ENCODE results near the gene KAZN.

The KAZN gene

DNA sequence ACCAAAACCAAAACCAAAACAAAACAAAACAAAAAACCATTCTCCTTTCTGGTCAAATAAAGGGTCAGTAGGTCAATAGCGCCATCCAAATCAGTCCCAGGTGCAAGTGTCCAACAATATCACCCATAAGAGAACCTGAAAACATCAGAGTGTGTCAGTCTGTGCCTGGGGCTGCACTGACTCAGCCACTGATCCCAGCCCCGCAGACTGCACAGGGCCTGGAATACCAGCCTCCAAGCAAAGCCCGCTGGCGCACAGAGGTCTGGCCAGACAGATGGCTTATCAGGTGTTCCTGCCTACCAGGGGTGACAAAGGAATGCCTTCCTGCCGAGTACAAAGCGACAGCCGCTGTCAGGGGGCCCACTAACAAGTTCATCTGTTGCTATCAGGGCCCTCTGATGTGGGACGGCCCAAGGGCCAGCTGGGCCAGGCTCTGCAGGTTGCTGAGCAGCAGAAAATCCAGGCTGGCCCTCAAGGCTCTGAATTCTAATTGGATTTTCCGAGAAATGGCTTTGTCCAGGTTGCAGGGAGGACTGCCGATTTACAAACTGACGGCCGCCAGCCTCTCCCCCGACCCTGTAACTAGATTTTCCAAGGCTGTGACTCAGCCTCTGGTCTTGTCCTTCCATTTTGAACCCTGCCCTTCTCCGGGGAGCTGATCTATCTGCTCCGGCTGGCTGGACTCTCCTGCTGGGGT, 541.3 kb downstream of the KAZN start:
- no peak for DNase-seq (ENCODE audit: low read depth, low spot score)

DNA sequence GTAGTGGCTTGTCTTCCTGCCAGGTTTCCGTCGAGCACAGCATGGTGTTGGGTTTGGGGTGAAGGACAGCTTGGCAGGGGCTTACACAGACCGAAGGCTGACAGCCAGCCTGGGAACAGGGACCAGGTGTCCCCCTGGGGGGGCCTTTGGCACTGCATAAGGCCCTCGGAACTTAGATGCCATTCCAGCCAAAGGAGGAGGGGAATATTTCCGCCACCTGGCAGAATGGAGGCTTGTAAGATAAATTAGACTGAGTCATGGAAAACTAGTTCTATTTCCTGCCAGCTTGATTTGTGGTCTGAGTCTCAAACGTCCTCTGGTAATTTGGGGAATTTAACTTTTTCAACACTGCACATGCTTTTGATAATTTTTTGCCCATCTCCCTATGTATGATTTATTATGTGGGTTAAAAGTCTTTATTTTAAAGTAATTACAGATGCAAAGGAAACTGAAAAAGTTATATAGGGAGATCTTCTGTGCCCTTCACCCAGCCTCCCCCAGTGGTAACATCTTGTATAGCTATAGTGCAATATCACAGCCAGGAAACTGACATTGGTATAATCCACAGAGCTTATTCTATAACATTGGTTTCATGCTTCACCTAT, 543.6 kb downstream of the KAZN start:
- DNase-seq (ENCODE audit: low read depth, low spot score): no peak

GRCh38 chr1:15145327-15145726, 546.8 kb downstream of the KAZN start:
- no peak for DNase-seq (ENCODE audit: low read depth, low spot score)

DNA sequence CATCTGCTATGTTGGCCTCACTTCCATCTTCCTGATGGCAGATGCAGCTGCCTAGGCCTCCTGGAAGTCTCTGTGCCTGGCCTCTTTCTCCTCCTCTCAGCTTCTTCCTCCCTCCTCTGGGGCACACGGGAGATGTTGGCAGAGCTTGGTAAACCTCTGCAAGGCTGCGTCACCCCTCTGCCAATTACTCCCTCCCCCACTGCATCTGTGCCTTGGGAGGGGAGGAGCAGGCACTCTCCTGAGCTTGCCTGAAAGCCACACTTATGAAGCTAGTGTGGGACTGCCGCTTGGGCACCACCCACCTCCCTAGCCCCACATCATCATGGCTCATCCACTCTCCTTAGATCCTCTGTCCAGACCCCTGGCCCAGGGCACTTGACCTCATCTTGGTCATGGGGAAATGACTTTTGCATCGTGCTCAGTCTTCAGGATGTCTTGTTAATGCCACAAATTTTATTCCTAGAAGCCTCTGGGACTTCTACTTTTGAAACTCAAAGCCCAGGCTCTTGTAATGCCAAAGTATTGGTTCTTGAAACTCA, 547.7 kb downstream of the KAZN start:
- no peak for DNase-seq (ENCODE audit: low read depth, low spot score)

DNA sequence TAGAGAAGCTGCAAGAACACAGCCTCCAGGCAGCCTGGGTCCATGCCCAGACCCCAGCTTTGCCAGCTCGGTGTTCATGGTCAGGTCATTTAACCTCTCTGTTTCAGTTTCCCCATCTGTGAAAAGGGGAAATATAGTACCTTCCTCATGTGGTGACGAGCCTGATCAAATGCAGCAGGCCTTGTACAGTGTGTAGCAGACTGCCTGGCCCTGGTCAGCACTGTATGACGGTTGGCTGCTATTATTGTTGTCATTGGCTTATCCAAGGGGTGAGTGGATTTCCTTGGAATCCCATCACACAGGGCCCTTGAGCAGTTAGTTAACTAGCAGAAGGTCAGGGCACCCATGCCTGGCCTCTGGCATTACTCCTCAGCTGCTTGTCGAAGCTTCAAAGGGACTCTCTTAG, 548.5 kb downstream of the KAZN start:
- DNase-seq (ENCODE audit: low read depth, low spot score): no peak

GRCh38 chr1:15148004-15148403, 549.5 kb downstream of the KAZN start:
- DNase-seq (ENCODE audit: low read depth, low spot score): no peak

DNA sequence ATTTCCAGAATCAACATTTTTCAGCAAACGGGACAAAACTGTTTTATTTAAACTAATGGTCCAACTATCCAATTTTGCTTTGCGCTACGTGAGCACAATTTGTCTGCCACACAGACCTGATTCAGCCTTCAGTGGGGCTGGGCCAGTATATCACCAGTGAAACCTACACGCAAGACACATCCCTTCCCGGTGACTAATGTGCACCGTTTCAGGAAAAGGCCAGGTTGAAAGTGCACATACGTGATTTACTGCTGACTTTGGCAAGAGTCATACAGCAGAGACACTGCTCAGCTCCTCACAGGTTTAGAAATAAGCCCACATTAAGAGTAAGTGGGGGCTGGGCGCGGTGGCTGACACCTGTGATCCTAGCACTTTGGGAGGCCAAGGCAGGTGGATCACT, 550.0 kb downstream of the KAZN start:
- no peak for DNase-seq (ENCODE audit: low read depth, low spot score)

DNA sequence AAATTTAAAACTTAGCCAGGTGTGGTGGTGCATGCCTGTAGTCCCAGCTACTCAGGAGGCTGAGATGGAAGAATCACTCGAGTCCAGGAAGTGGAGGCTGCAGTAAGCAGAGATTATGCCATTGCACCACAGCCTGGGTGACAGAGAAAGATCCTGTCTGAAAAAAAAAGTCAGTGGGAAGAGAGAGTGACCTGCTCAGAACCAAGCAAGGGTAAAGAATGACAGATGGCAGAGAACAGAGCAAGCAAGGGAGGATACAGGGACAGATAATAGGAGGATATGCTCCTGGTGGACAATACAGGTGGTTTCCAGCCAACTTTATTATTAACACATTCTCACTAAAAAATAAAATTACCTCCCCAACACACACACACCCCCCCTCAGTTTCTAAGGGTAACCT, 550.5 kb downstream of the KAZN start:
- DNase-seq (ENCODE audit: low read depth, low spot score): no peak

GRCh38 chr1:15150376-15150775, 551.9 kb downstream of the KAZN start:
- no peak for DNase-seq (ENCODE audit: low read depth, low spot score)

DNA sequence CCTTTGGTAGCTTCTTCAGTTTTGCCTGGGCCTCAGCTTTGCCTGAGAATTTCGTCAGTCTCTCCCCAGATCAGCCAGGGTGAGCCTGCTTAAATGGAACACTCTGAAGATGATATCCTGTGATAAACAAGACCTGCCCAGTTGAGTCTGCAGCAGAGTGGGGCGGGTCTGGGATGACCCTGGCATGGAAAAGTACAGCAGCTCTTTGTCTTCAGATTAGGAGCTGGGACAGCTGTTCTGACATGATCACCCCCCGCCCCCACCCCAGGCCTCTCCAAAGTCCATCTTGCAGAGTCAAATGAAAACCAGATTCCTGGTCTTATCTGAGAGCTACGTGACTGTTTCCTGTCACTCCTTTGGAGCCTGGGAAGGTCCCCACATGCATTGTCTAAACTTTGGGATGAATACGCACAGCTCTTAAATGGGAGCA, 552.9 kb downstream of the KAZN start:
- DNase-seq (ENCODE audit: low read depth, low spot score): no peak

- DNase-seq (ENCODE audit: low read depth, low spot score): no peak
These were observed 553.4 kb downstream of the KAZN start for GRCh38 chr1:15151871-15152270.

- DNase-seq (ENCODE audit: low read depth, low spot score): no peak
These were observed 554.1 kb downstream of the KAZN start for GRCh38 chr1:15152318-15153183.

- DNase-seq (ENCODE audit: low read depth, low spot score): no peak
These were observed 554.8 kb downstream of the KAZN start, which contains the start of gene TMEM51 for GRCh38 chr1:15153184-15153841. TSS of gene TMEM51 (plus strand) at chr1:15153747. CDS start at chr1:15215088, 61,341 bp downstream.

- no peak for DNase-seq (ENCODE audit: low read depth, low spot score)
These were observed 555.5 kb downstream of the KAZN start for GRCh38 chr1:15153842-15154479.

GRCh38 chr1:15154480-15155036, 556.1 kb downstream of the KAZN start:
- DNase-seq (ENCODE audit: low read depth, low spot score): no peak

GRCh38 chr1:15155191-15155590, 556.7 kb downstream of the KAZN start:
- DNase-seq (ENCODE audit: low read depth, low spot score): no peak

DNA sequence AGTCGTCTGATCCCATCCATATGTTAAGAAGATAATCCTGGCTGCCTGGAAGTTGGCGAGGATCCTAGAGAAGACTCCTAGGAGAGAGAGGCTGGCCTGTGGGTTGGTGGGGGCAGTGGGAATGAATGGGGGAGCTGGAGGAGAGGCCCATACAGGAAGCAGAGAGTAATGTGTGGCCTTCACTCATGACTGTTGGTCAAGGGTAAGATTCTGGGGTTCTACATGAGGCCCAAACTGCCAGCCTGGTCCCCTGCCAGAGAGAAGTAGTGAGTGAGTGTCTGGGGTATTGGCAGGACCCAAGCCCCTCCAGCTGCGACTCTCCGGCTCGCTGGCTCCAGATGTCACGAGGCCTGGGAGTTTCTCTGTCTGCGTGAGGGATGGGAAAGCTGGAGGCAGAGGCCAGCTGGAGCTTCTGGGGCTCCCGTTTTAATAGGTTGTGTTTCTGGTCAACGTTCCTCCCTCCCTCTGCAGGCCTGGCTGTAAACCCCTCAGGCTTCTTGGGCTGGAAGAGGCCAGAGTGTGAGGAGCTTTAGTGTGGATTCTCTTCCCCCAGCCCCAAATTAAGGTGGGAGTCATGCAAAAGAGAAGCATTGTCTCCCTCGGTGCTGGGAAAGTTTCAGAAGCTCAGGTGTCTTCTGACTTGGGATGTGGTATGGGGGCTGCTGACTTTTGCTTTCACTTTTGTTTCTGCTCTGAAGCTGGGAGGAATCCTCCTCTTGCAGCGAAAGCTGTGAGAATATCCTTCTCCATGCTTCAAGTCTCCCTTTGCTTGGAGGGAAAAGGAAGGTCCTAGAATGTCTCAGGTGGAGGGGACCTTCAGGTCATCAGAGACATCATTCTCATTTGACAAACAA, 557.6 kb downstream of the KAZN start:
- no peak for DNase-seq (ENCODE audit: low read depth, low spot score)

DNA sequence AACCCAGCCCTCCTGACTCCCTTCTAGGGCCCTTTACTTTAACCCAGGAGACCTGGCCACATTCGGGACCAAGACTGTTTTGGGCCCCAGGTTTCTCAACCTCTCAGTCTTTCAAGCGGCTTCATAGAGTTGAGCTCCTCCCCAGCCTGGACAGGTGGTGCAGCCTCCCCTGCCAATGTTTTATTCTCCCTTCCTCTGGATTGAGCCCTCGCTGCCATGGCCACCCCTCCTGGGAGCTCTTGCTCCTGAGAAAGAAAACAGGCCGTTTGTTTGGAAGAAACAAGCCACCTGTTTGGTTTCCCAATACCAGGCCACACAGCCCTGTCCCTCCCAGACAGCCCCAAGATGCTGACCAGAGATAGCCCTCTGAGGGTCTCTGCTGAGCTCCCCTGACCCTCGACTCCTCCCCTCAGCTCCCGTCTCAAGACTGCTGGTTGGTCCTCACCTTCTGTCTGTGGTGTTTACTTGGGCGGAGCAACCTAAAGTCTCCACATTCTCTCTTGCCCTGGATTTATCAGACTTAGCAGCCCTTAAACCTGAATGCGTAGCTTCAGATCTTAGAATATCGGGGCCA, 558.4 kb downstream of the KAZN start:
- no peak for DNase-seq (ENCODE audit: low read depth, low spot score)

DNA sequence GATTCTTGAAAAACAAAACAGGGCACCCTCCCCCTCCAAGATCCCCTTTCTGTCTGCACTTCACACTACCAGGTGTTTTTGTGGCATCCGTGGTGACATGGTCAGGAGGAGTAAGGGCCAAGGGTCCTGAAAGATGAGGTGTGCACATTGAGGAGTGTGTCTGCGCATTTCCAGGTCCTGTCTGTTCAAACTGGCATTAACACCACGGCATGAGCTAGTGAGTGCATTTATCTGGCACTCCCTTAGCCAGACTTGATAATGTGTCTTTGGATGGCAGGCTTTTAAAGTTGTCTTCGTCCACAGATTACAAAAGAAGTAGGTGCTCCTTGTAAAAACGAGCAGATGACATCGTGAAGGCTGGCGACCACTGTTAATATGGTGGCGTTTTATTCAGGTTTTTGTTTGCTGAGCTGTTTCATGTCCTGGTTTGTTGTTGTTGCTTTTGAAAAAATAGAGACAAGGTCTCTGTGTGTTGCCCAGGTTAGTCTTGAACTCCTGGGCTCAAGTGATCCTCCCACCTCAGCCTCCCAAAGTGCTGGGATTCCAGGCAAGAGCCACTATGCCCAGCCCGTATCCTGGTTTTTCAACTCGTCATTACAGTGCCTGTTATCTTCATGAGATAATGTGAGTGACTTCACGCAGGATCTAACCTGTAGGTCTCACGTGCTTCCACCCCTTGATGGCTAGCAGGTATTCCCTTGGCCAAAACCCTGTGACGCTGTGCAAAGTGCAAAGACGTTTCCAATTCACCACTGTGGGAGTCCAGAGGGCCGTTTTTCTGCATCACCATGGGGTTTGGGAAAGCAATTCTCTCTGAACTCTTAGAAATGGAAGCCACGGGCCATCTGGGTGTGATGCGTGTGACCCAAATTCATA, 559.3 kb downstream of the KAZN start:
- no peak for DNase-seq (ENCODE audit: low read depth, low spot score)
